Activated naive CD4-positive, alpha-beta T cell treated with anti-CD3 and anti-CD28 coated beads, Interleukin-2, amount 50 U/mL, for 72 hours (primary cell): ENCODE data around the gene REXO1. TPM values are rescaled to one million over a fixed set of nuclear protein-coding genes. Genes with fewer than 3 reads are reported as not detected.

Source experiments
- ATAC-seq, 2 donors: fragments of 150-1000 bp; cut with Tn5 transposase; 2 replicates each; pipeline ENCODE4 v1.10.0; 2021; ENCODE audit warnings: mild to moderate bottlenecking in 2 of 2, moderate library complexity in 2 of 2
- DNase-seq, 2 donors: peaks; one replicate each; pipeline ENCODE4 v3.0.0; 2021 to 2022; ENCODE audit warnings: low spot score in 2 of 2
- H3K27ac Mint-ChIP-seq, 2 donors: one replicate each; pipeline ENCODE4 v1.8.0; 2022; ENCODE audit warnings: mild to moderate bottlenecking in 2 of 2, mixed read lengths in 2 of 2
- H3K36me3 Mint-ChIP-seq, 2 donors: one replicate each; pipeline ENCODE4 v1.8.0; 2022; ENCODE audit warnings: mixed read lengths in 2 of 2
- H3K9me3 Mint-ChIP-seq, 2 donors: one replicate each; pipeline ENCODE4 v1.8.0; 2022; ENCODE audit warnings: mixed read lengths in 2 of 2
- total RNA-seq, 2 donors: library from RNA; stranded (reverse); gene quantifications; one replicate each; pipeline ENCODE4 v1.2.3, GENCODE V29; 2022

The REXO1 gene
- total RNA-seq, 2 donors from 2014 or later = 35.5 to 44.5 TPM

DNA sequence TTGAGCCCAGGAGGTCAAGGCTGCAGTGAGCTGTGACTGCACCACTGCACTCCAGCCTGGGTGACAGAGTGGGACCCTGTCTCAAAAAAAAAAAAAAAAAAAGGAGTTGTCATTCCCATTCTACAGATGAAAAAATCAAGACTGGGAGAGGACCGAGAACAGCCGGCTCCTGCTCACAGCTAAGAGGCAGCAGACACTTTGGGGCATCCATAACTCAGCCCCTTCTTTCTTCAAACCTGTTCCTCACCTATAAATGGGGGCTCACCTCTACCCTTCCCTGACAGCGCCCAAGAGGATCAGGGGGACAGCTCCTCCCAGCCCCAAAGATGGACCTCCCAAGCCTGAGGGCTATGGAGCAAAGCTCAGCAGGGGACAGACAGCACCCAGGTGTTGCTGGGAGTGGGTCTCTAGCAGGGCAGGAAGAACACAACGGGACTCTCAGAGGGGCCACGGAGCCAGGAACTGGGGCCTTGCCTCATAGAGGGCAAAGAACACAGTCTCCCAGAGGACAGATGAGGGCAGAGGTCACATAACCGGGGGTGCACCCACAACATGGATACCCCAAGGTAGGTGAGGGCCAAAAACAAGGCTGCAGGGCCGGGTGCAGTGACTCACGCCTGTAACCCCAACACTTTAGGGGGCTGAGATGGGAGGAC, 18.5 kb upstream of the REXO1 start:
- no peak for DNase-seq
- peaks cover 5 to 8% of the 10 kb centered on the region in 2 donors for H3K36me3 Mint-ChIP-seq

GRCh38 chr19:1865172-1866010, 17.1 kb upstream of the REXO1 start:
- Mint-ChIP-seq H3K9me3 (no peaks in the 10 kb centered on the region), H3K36me3 (peaks cover 5 to 10% of the 10 kb centered on the region in 2 donors), H3K27ac (peak overlapping the region; percentile 60 to 68)
- DNase-seq = no peak
- no peak for ATAC-seq

More for the DNA sequence above, 18.5 kb upstream of the REXO1 start:
- Mint-ChIP-seq H3K9me3 (no peaks in the 10 kb centered on the region), H3K27ac (peak overlapping the region in 1 of 2 donors; percentile 32)
- ATAC-seq = no peak

- Mint-ChIP-seq H3K9me3 (no peaks in the 10 kb centered on the region), H3K27ac (peak overlapping the region in 1 of 2 donors; percentile 60), H3K36me3 (peaks cover 5 to 10% of the 10 kb centered on the region in 2 donors)
- ATAC-seq (peak; percentile 18 to 61), DNase-seq (peak; percentile 73 to 84)
Observed at GRCh38 chr19:1864480-1865171, 16.3 kb upstream of the REXO1 start.

GRCh38 chr19:1863638-1864479, 15.6 kb upstream of the REXO1 start:
- Mint-ChIP-seq H3K36me3 (peaks cover 5 to 10% of the 10 kb centered on the region in 2 donors), H3K9me3 (no peaks in the 10 kb centered on the region), H3K27ac (peak overlapping the region in 1 of 2 donors; percentile 60)
- peak; percentile 95 to 97 for DNase-seq
- peak; percentile 70 to 76 for ATAC-seq

DNA sequence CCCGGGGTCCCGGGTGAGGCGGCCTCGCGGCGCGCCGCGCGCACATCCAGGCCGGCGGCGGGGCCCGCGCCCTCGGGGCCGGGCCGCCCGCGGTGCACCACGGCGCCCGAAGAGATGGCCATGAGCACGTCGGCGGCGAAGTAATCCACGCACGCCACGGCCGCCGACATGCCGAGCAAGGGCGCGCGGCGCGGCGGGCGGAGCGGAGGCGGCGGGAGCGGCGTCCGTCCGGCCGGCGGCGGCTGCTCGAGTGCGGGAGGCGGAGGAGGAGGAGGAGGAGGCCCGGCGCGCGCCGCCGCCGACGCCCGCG, 15.0 kb upstream of the REXO1 start, which contains the start of gene KLF16:
KLF16 (minus strand) TSS at position 252 of the 310 bp plus-strand sequence; CDS start at position 170, 82 bp downstream.
- ATAC-seq (peak in 1 of 2 donors; percentile 2), DNase-seq (no peak)
- peak within 1 kb of the TSS; percentile 86 to 98 for H3K27ac Mint-ChIP-seq
- H3K36me3 Mint-ChIP-seq = peaks cover 5 to 10% of the 10 kb centered on the region in 2 donors
- H3K9me3 Mint-ChIP-seq = no peaks in the 10 kb centered on the region

DNA sequence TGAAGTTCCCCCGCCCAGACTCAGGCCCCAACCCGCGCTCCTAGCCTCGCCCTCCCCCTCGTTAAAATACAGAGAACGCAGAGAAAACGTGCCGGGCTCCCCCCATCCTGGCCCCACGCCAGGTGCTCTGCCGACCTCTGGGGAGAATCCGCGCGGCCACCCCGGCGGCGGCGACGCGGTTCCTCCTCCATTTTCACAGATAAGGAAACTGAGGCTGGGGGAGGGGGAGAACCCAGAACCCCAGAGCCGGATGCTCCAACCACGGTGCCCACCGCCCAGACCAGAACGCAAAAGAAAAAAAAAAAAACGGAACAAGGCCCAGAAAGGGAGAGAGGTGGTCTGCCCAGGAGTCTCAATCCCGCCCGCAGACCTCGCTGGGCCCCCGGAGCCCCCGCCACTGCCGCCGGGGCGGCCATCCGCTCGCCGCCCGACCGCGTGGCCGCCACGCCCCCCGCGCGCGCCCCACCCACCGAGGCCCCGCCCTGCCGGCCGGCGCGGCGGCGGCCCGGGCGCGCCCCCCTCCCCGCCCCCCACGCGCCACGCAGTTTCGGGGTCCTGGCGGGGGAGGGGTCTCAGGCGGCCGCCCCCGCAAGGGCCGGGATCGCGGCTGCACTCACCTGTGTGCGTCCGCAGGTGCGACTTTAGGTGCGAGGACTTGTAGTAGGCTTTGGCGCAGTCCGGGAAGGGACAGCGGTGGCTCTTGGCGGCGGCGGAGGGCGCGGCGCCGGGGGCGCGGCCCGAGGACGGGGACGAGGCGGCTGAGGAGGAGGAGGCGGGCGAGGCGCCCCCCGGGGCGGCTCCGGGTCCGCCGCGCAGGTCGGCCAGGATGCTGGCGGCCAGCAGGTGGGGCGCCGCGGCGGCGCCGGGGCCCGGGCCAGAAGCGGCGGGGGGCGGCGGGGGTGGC, 14.4 kb upstream of the REXO1 start:
- Mint-ChIP-seq H3K27ac (peak overlapping the region; percentile 86 to 98), H3K9me3 (no peaks in the 10 kb centered on the region), H3K36me3 (peaks cover 5 to 10% of the 10 kb centered on the region in 2 donors)
- DNase-seq (peak in 1 of 2 donors; percentile 66), ATAC-seq (peak in 1 of 2 donors; percentile 7)

- peaks cover 5 to 10% of the 10 kb centered on the region in 2 donors for H3K36me3 Mint-ChIP-seq
- ATAC-seq = no peak
- H3K27ac Mint-ChIP-seq = peak overlapping the region; percentile 86 to 98
- no peaks in the 10 kb centered on the region for H3K9me3 Mint-ChIP-seq
- no peak for DNase-seq
Observed at GRCh38 chr19:1862068-1862423, 13.8 kb upstream of the REXO1 start.

DNA sequence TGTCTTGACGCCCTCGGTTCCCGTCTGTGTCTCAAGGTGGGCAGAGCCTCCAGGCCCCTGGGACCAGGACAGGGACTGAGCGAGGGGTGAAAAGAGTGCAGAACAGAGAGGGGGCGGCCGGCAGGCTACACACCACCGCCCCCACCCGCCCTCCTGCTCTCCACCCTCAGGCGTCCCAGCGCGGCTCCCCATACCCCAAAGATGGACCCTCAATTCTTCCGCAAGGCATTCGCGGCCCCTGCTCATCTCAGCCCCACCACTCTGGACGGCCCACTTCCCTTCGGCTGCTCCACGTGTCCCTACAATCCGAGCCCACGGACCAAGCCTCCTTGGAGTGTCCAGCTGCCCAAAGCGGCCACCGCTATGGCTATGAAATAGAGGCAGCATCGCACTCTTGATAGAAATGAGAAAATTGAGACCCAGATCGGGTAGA, 13.3 kb upstream of the REXO1 start:
- H3K9me3 Mint-ChIP-seq = no peaks in the 10 kb centered on the region
- no peak for ATAC-seq

GRCh38 chr19:1860821-1861598, 12.7 kb upstream of the REXO1 start:
- Mint-ChIP-seq H3K27ac (peak overlapping the region; percentile 86 to 90), H3K9me3 (no peaks in the 10 kb centered on the region), H3K36me3 (peaks cover 5 to 10% of the 10 kb centered on the region in 2 donors)
- DNase-seq (no peak), ATAC-seq (no peak)

More for the DNA sequence above, 13.3 kb upstream of the REXO1 start:
- no peak for DNase-seq
- peaks cover 5 to 10% of the 10 kb centered on the region in 2 donors for H3K36me3 Mint-ChIP-seq
- peak overlapping the region; percentile 86 to 90 for H3K27ac Mint-ChIP-seq

DNA sequence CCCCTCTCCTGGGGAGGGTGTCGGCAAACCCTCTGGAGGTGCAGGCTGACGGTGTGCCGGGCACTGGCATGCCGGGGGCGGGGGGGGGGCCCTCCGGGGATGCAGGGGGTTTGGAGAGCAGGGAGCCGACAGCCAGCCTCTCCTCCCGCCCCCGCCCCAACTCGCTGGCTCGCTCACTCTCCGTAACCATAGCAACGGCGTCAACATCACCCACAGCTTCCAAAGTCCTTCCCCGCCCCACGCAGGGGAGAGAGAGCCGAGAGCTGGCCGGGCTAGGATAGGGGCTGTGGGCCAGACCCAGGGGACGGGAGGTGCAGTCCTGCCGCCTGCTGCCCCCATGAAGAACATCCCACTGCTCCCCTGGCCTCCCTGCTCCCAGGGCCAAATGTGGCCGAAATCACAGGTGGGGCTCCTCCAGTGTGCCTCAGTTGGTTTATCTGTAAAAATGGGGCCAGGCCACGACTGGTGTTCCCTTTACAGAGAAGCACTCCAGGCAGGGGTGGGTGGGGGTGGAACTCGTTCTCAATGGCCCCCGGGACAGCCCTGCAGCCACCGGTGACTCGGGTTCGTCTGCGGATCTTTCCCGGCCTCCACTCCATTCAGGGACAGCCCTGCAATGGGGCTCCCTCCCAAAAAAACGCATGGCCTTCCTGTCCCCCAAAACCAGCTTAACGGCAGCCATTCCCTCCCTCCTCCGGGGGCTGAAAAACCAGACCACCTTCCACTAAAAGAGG, 11.9 kb upstream of the REXO1 start:
- ATAC-seq (no peak), DNase-seq (peak; percentile 60 to 62)
- Mint-ChIP-seq H3K9me3 (no peaks in the 10 kb centered on the region), H3K36me3 (peaks cover 5 to 10% of the 10 kb centered on the region in 2 donors), H3K27ac (peak overlapping the region in 1 of 2 donors; percentile 86)

DNA sequence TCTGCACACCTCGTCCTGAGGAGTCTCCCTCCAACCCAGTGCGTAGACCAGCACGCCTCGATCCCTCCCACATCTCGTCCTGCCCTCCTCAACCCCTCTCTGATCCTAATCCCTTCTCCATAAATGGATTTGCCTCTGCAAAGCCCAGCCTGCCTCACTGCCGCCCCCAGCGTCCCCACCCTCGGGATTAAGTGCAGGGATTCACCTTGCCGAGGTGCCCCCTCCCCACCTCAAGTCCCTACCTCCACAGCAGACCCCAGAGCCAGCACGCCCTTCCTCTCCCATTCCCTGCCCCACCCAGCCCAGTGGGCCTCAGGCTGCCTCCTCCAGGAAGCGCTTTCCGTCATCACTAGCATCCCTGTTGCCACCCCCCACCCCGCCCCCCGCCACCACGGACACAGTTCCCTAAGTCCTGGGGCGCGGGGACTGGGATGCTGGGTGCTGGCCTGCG, 11.1 kb upstream of the REXO1 start:
- Mint-ChIP-seq H3K27ac (peak overlapping the region; percentile 39 to 87), H3K9me3 (no peaks in the 10 kb centered on the region), H3K36me3 (peaks cover 5 to 10% of the 10 kb centered on the region in 2 donors)
- DNase-seq = no peak
- ATAC-seq = no peak

GRCh38 chr19:1858412-1859081, 10.3 kb upstream of the REXO1 start:
- Mint-ChIP-seq H3K9me3 (no peaks in the 10 kb centered on the region), H3K27ac (peak overlapping the region; percentile 15 to 77), H3K36me3 (peaks cover 5 to 10% of the 10 kb centered on the region in 2 donors)
- ATAC-seq (no peak), DNase-seq (peak in 1 of 2 donors; percentile 58)

DNA sequence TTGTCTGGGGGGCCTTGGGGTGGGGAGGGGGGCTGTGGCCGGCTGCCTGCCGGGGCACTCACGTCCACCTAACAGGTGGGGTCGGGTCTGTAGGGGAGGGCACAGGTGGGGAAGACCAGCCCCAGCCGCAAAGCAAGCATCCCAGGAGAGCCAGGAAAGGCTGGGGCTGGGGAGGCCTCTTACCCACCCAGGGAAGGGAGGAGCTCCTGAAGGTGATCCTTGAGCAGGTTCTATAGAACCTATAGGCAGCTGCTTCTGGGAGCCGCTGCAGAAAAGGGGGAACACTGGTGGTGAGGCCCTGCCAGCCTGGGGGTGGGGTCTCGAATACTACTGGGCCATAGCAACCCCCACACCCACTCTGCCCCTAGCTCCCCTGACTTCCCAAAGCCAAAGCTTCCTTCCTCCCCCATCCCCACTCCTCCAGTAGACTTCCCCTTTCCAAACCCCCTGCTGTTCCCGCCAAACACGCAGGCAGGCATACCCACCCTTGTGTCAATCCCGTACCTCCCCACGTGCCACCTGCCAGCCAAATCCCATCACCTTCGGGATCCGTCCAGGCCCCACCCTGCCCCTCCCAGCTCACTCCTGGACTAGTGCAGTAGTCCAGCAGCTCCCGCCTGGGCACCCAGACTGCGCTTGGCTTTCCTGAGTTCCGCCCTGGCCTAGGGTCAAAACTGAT, 9.5 kb upstream of the REXO1 start:
- H3K27ac Mint-ChIP-seq = peak overlapping the region in 1 of 2 donors; percentile 77
- no peak for ATAC-seq

More for the DNA sequence above, 9.5 kb upstream of the REXO1 start:
- Mint-ChIP-seq H3K36me3 (peaks cover 5 to 10% of the 10 kb centered on the region in 2 donors), H3K9me3 (no peaks in the 10 kb centered on the region)
- no peak for DNase-seq
